GM18951 (cell line): ENCODE results near the gene IL3RA.
"Not testable (repeated sequence)": the region's sequence is repeated elsewhere in the genome, so short reads cannot be mapped to it uniquely, and the experiment has no call there.

ENCODE experiments used
- POLR2A ChIP-seq: IDR thresholded peaks from 4 replicates; pipeline ENCODE4 v1.6.1; 2011; ENCODE audit warnings: mild to moderate bottlenecking; ENCODE audit not compliant: insufficient read length, insufficient read depth; ENCODE audit errors: extremely low read depth
- in situ Hi-C: fragments of 300-500 bp; cut with MboI; formaldehyde crosslinking; loops from one replicate; pipeline ENCODE4 v1.12.0; 2022; ENCODE audit warnings: low sequenced_read_pairs, mixed read lengths, inconsistent platforms; ENCODE audit not compliant: unreplicated experiment

IL3RA gene

DNA sequence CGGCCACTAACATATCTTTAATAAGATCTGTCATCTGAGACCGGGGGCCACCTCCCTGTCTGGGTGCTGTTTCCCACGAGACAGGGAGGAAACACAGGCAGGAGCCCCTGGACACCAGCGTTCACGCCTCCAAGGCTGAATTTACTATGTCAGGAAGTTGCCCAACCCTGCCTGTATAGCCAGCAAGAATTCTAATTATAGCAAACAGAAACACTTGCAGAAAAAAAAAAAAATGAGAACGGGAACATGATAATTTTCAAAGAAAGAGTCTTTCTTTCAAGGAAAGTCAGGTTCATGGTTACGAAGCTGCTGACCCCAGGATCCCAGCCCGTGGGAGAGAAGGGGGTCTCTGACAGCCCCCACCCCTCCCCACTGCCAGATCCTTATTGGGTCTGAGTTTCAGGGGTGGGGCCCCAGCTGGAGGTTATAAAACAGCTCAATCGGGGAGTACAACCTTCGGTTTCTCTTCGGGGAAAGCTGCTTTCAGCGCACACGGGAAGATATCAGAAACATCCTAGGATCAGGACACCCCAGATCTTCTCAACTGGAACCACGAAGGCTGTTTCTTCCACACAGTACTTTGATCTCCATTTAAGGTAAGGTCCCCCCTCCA is at the start of gene IL3RA:
TSS of gene IL3RA (plus strand) at position 455 of the 613 bp plus-strand sequence. CDS start 4,981 bp downstream, outside the sequence.
- TF ChIP-seq POLR2A: peak; percentile 66
- in situ Hi-C loops: no loop called here

DNA sequence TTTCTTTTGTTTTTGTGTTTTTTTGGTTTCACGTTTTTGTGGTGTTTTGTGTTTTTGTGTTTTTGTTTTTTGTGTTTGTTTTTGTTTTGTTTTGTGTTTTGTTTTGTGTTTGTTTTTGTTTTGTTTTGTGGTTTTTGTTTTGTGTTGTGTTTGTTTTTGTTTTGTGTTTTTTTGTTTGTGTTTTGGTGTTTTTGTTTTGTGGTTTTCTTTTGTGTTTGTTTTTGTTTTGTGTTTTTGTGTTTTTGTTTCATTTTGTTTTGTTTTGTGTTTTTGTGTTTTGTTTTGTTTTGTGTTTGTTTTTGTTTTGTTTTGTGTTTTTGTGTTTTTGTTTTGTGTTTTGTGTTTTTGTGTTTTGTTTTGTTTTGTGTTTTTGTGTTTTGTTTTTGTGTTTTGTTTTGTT is 47.0 kb upstream of the IL3RA start:
- TF ChIP-seq POLR2A: no peak
- in situ Hi-C loops: no loop called here

DNA sequence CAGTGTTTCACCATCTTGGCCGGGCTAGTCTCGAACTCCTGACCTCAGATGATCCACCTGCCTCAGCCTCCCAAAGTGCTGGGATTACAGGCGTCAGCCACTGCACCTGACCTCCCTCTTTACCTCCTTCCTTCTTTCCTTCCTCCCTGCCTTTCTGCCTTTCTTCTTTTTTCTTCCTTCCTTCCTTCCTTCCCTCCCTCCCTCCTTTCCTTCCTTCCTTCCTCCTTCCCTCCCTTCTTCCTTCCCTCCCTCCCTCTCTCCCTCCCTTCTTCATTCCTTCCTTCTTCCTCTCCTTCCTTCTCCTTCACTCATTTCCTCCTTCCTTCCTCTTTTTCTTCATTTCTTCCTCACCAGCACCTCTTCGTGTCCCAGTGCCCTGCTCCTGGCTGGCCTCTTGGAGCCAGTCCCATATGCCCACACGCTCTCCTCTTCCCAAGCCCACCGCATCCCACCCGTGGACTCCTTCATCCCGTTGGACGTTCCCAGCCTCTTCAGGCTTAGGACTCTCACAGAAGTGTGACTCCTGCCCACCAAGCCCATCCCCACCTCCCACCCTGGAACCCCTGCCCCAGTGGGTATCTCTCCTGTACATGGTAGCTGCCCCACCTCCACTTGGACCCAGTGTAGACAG is 45.4 kb upstream of the IL3RA start:
- TF ChIP-seq POLR2A: no peak

DNA sequence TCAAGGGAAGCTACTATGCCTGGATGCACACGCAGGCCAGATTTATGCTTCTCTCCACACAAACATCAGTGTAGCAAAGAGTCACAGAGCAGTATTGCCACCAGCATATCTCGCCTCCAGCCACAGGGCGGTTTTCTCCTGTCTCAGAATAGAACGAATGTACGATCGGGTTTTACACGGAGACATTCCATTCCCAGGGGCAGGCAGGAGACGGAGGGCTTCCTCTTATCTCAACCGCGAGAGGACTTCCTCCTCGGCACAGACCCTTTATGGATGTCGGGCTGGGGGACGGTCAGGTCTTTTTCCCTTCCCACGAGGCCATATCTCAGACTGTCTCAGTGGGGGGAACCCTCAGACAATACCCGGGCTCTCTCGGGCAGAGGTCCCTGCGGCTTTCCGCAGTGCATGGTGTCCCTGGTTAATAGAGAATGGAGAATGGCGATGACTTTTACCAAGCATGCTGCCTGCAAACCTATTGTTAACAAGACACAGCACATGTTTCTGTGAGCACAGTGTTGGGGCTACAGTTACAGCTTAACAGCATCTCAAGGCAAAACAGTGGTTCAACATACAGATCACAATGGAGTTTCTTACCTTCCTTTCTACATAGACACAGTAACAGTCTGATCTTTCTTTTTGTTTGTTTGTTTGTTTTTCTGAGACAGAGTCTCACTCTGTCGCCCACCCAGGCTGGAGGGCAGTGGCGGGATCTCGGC is 43.9 kb upstream of the IL3RA start:
- in situ Hi-C loops: no loop called here
- TF ChIP-seq POLR2A: no peak

More for the DNA sequence above, 45.4 kb upstream of the IL3RA start:
- in situ Hi-C loops: no loop called here

DNA sequence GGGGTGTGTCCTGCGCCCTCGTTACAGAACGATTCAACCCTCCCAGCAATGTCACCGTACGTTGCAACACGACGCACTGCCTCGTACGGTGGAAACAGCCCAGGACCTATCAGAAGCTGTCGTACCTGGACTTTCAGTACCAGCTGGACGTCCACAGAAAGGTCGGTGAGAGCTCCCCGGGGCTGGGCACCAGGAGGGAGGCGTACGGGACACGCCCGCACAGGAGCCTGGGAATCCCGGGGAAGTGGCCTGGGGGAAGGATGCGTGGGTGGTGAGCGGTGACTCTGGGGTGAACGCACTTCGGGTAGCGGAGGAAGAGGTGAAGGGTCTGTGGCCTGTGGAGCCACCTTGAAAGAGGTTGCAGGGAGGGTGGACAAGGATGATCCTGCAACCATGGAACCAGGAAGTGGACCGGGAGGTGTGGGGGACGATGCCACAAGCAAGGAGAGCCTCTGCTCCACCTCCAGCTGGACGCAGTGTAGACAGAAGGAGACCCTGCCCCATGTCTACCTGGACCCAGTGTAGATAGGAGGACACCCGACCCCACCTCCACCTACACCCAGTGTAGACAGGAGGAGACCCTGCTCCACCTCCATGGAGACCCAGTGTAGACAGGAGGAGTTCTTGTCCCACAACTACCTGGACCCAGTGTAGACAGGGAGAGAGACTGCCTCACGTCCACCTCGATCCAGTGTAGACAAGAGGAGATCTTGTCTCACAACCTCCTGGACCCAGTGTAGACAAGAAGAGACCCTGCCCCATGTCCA is 42.1 kb upstream of the IL3RA start:
- TF ChIP-seq POLR2A: no peak
- in situ Hi-C loops: no loop called here

DNA sequence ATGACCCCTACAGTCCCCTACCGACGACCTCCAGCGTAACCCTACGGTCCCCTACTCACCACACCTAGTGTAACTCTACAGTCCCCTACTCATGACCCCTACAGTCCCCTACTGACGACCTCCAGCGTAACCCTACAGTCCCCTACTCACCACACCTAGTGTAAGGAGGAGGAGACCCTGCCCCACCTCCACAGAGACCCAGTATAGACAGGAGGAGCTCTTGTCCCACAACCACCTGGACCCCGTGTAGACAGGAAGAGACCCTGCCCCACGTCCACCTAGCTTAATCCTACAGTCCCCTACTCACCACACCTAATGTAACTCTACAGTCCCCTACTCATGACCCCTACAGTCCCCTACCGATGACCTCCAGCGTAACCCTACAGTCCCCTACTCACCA is 41.0 kb upstream of the IL3RA start:
- in situ Hi-C loops: no loop called here
- no peak for TF ChIP-seq POLR2A

DNA sequence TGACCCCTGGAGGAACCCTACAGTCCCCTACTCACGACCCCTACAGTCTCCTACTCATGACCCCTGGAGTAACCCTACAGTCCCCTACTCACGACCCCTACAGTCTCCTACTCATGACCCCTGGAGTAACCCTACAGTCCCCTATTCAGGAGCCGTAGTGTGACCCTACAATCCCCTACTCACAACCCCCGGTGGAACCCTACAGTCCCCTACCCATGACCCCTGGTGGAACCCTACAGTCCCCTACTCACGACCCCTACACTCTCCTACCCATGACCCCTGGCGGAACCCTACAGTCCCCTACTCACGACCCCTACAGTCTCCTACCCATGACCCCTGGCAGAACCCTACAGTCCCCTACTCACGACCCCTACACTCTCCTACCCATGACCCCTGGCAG is 39.0 kb upstream of the IL3RA start:
- in situ Hi-C loops: not testable (repeated sequence)

DNA sequence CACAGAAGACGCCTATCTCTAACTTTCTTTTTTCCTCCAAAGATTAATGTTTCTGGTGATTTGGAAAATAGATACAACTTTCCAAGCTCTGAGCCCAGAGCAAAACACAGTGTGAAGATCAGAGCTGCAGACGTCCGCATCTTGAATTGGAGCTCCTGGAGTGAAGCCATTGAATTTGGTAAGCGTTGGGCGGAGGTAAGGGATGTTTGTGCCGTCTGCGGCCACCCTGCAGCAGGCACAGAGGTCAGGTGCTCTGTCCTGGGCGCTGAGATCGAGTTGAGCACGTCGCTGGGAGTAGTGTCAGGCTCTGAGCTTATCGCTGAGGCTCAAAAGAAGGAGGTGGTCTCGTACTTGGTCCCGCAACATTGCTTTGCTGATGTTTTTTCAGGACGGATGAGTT is 36.1 kb upstream of the IL3RA start:
- no peak for TF ChIP-seq POLR2A

DNA sequence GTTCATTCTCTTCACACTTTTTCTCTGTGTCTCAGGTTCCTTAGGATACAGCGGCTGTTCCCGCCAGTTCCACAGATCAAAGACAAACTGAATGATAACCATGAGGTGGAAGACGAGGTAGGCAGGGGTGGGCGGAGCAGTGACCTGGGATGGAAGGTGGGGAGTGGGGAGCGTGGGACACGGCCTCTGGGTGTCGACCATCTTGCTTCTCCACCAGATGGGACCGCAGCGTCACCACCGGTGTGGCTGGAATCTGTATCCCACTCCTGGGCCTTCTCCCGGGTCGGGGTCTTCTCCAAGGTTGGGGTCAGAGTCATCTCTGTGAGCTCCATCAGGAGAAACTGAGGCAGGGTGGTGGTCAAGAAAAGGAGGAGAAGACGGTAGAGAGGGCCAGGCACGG is 31.2 kb upstream of the IL3RA start:
- in situ Hi-C loops: loop anchor here (25.0 kb wide), 1 partner anchor 632 kb away; no protein-coding TSS in a partner anchor
- TF ChIP-seq POLR2A: no peak

More for the DNA sequence above, 36.1 kb upstream of the IL3RA start:
- in situ Hi-C loops: loop anchor here (25.0 kb wide), 1 partner anchor 637 kb away; no protein-coding TSS in a partner anchor

DNA sequence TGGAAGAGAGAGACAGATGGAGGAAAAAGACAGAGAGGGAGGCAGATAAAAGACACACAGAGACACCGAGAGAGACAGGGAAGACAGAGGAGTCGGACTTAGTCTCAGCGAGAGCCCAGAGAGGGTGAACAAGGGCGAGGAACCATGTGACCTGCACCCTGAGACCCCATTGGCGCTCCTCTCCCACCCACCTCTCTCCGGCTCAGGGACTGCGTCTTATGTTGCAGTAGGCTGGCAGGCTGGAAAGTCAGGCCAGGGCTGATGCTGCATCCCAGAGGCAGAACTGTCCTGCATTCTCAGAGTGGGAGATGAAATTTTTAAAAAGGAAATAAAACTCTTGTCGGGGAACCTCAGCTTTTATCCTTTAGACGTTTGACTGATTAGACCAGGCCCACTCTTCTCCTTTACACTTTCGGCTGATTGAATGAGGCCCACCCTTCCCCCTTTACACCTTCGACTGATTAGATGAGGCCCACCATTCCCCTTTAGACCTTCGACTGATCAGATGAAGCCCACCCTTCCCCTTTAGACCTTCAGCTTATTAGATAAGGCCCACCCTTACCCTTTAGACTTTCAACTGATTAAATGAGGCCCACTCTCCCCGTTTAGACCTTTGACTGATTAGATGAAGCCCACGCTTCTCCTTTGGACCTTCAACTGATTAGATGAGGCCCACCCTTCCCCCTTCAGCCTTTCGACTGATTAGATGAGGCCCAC is 29.5 kb upstream of the IL3RA start:
- TF ChIP-seq POLR2A: no peak
- in situ Hi-C loops: loop anchor here (25.0 kb wide), 1 partner anchor 630 kb away; no protein-coding TSS in a partner anchor

DNA sequence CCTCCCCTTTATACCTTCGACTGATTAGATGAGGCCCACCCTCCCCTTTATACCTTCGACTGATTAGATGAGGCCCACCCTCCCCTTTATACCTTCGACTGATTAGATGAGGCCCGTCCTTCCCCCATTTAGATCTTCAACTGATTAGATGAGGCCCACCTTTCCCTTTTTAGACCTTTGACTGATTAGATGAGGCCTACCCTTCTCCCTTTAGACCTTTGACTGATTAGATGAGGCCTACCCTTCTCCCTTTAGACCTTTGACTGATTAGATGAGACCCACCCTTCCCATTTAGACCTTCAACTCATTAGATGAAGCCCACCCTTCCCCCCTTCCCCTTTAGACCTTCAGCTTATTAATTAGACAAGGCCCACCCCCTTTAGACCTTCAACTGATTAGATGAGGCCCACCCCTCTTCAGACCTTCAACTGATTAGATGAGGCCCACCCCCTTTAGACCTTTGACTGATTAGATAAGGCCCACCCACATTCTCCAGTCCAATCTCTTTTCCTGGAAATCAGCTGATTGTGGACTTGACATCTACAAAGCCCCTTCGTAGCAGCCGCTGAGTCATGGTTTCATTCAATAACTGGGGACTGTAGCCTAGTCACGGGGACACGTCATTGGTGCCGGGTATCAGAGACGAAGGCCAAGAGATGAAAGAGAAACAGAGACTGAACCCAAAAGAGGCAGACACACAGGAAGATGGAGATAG is 28.8 kb upstream of the IL3RA start:
- TF ChIP-seq POLR2A: no peak
- in situ Hi-C loops: loop anchor here (25.0 kb wide), 1 partner anchor 630 kb away; no protein-coding TSS in a partner anchor

DNA sequence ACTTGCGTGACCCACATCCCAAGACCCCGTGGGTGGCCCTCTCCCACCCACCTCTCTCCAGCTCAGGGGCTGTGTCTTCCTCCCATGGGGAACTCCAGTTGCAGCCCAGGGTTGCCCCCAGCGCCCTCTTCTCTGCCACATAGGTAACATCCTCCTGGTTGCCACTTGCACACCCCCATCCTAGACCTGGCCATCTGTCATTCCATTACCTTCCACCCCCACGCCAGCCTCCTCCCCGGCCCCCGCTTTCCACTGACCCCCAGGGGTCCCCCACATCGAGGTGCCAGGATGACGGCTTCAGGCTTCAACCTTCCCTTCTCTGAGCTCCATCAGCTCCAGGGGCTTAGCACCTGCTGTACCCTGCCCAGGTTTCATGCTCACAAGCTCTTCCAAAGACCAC is 28.1 kb upstream of the IL3RA start:
- no peak for TF ChIP-seq POLR2A
- in situ Hi-C loops: loop anchor here (25.0 kb wide), 1 partner anchor 629 kb away; no protein-coding TSS in a partner anchor

DNA sequence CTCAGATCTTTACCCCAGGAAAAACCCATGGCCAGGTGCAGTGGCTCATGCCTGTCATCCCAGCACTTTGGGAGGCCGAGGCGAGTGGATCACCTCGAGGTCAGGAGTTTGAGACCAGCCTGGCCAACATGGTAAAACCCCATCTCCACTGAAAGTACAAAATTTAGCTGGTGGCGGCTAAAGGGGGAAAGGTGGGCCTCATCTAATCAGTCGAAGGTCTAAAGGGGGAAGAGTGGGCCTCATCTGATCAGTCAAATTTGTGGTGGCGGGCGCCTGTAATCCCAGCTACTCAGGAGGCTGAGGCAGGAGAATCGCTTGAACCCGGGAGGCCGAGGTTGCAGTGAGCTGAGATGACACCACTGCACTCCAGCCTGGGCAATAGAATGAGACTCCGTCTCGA is 27.7 kb upstream of the IL3RA start:
- in situ Hi-C loops: loop anchor here (25.0 kb wide), 1 partner anchor 628 kb away; no protein-coding TSS in a partner anchor
